D341Med (cell line): ENCODE data around the gene COMMD2.

Source experiments
- DNase-seq: peaks from one replicate; pipeline ENCODE4 v3.0.0; 2012; ENCODE audit warnings: low spot score

Gene COMMD2

GRCh38 chr3:149702691-149703441 is 49.4 kb downstream of the COMMD2 start:
- DNase-seq: no peak

- no peak for DNase-seq
Observed at GRCh38 chr3:149701977-149702350, 50.3 kb downstream of the COMMD2 start.

GRCh38 chr3:149701206-149701976 is 50.9 kb downstream of the COMMD2 start:
- no peak for DNase-seq
